OCI-LY1 (cell line): ENCODE results near the gene KCTD3.

Experiments
- H2AFZ ChIP-seq: fragments of 200-600 bp; sonication (generic), shearing (Covaris generic); 2 replicates; pipeline ENCODE4 v1.6.0; 2014; ENCODE audit warnings: antibody characterized with exemption, mild to moderate bottlenecking, low read length
- H3F3A ChIP-seq: fragments of 200-600 bp; sonication (generic), shearing (Covaris generic); 2 replicates; pipeline ENCODE4 v1.6.0; 2014; ENCODE audit warnings: mild to moderate bottlenecking, antibody characterized with exemption, low read length, moderate library complexity; ENCODE audit not compliant: insufficient read depth
- H3K27ac ChIP-seq: fragments of 200-600 bp; sonication (generic); 2 replicates; pipeline ENCODE4 v1.5.1; 2014; ENCODE audit warnings: low read length, mixed run types, mild to moderate bottlenecking, low read depth; ENCODE audit not compliant: poor library complexity, severe bottlenecking
- H3K27me3 ChIP-seq: fragments of 200-600 bp; sonication (generic); 2 replicates; pipeline ENCODE4 v1.6.0; 2014; ENCODE audit warnings: antibody characterized with exemption, mild to moderate bottlenecking, low read length, moderate library complexity; ENCODE audit not compliant: insufficient read depth
- H3K36me3 ChIP-seq: fragments of 200-600 bp; sonication (generic); 2 replicates; pipeline ENCODE4 v1.6.1; 2014; ENCODE audit warnings: mild to moderate bottlenecking, antibody characterized with exemption, low read length, moderate library complexity, mixed read lengths; ENCODE audit not compliant: insufficient read depth
- H3K4me1 ChIP-seq: fragments of 200-600 bp; sonication (generic); 2 replicates; pipeline ENCODE4 v1.5.1; 2014; ENCODE audit warnings: mild to moderate bottlenecking, low read length, moderate library complexity; ENCODE audit not compliant: insufficient read depth, severe bottlenecking
- H3K4me2 ChIP-seq: fragments of 200-600 bp; sonication (generic), shearing (Covaris generic); 2 replicates; pipeline ENCODE4 v1.6.1; 2014; ENCODE audit warnings: low read length
- H3K4me3 ChIP-seq: fragments of 200-600 bp; sonication (generic); 2 replicates; pipeline ENCODE4 v1.5.1; 2014; ENCODE audit warnings: low read length, low read depth, mild to moderate bottlenecking, mixed read lengths; ENCODE audit not compliant: poor library complexity, severe bottlenecking
- H3K79me2 ChIP-seq: fragments of 200-600 bp; shearing (Covaris generic); 2 replicates; pipeline ENCODE4 v1.6.1; 2016; ENCODE audit warnings: mixed run types, low read length, mixed read lengths; ENCODE audit not compliant: insufficient read depth
- H3K9ac ChIP-seq: fragments of 200-600 bp; sonication (generic), shearing (Covaris generic); 2 replicates; pipeline ENCODE4 v1.6.1; 2014; ENCODE audit warnings: mild to moderate bottlenecking, low read length, mixed read lengths
- H3K9me2 ChIP-seq: fragments of 200-600 bp; sonication (generic), shearing (Covaris generic); 2 replicates; pipeline ENCODE4 v1.6.1; 2014; ENCODE audit warnings: low read depth, mild to moderate bottlenecking, low read length, mixed read lengths
- H3K9me3 ChIP-seq: fragments of 200-600 bp; shearing (Covaris generic); 2 replicates; pipeline ENCODE4 v1.6.1; 2014; ENCODE audit warnings: low read length, mixed read lengths
- H4K20me1 ChIP-seq: fragments of 200-600 bp; sonication (generic), shearing (Covaris generic); 2 replicates; pipeline ENCODE4 v1.6.0; 2016; ENCODE audit warnings: mild to moderate bottlenecking, low read length; ENCODE audit not compliant: insufficient read depth
- CTCF ChIP-seq: fragments of 200-600 bp; sonication (generic), shearing (Covaris generic); IDR thresholded peaks from 2 replicates; pipeline ENCODE4 v1.5.1; 2017; ENCODE audit warnings: mild to moderate bottlenecking, antibody characterized with exemption, low read length, moderate library complexity, mixed read lengths
- EZH2 ChIP-seq: fragments of 200-600 bp; sonication (generic), shearing (Covaris generic); IDR thresholded peaks from 2 replicates; pipeline ENCODE4 v1.8.0; 2017; ENCODE audit warnings: borderline replicate concordance, mixed run types, mild to moderate bottlenecking, antibody characterized with exemption, low read length, moderate library complexity, mixed read lengths

Gene KCTD3

GRCh38 chr1:215521279-215521678 is 45.8 kb upstream of the KCTD3 start:
- H4K20me1 ChIP-seq, result no peaks in the 10 kb centered on the region
- no peaks in the 10 kb centered on the region for H3K9me3 ChIP-seq
- no peaks in the 10 kb centered on the region for H3K9me2 ChIP-seq
- no peak overlapping the region for H3K9ac ChIP-seq
- H3K27me3 ChIP-seq, result no peaks in the 10 kb centered on the region
- H3K79me2 ChIP-seq, result no peaks in the 10 kb centered on the region
- H3K4me3 ChIP-seq, result no peak overlapping the region
- H3K4me1 ChIP-seq, result no peaks in the 10 kb centered on the region
- no peak for TF ChIP-seq EZH2
- TF ChIP-seq CTCF, result no peak
- H3F3A ChIP-seq, result no peaks in the 10 kb centered on the region
- no peaks in the 10 kb centered on the region for H3K36me3 ChIP-seq
- no peak overlapping the region for H3K27ac ChIP-seq
- no peak overlapping the region for H3K4me2 ChIP-seq
- H2AFZ ChIP-seq, result no peak overlapping the region

GRCh38 chr1:215523128-215523861 is 43.8 kb upstream of the KCTD3 start:
- no peak overlapping the region for H3K4me3 ChIP-seq
- no peaks in the 10 kb centered on the region for H4K20me1 ChIP-seq
- no peaks in the 10 kb centered on the region for H3K9me3 ChIP-seq
- no peak for TF ChIP-seq EZH2
- no peak for TF ChIP-seq CTCF
- H3K4me1 ChIP-seq, result no peaks in the 10 kb centered on the region
- H3F3A ChIP-seq, result no peaks in the 10 kb centered on the region
- H3K27me3 ChIP-seq, result no peaks in the 10 kb centered on the region
- no peaks in the 10 kb centered on the region for H3K9me2 ChIP-seq
- H3K4me2 ChIP-seq, result no peak overlapping the region
- no peak overlapping the region for H2AFZ ChIP-seq
- no peaks in the 10 kb centered on the region for H3K79me2 ChIP-seq
- H3K9ac ChIP-seq, result no peak overlapping the region
- H3K36me3 ChIP-seq, result no peaks in the 10 kb centered on the region
- H3K27ac ChIP-seq, result no peak overlapping the region

GRCh38 chr1:215523906-215524305 is 43.2 kb upstream of the KCTD3 start:
- no peak overlapping the region for H3K9ac ChIP-seq
- no peaks in the 10 kb centered on the region for H3K9me3 ChIP-seq
- no peak overlapping the region for H3K4me3 ChIP-seq
- no peak overlapping the region for H3K27ac ChIP-seq
- H2AFZ ChIP-seq, result no peak overlapping the region
- no peaks in the 10 kb centered on the region for H3K79me2 ChIP-seq
- no peak overlapping the region for H3K4me2 ChIP-seq
- no peaks in the 10 kb centered on the region for H3K27me3 ChIP-seq
- H3K36me3 ChIP-seq, result no peaks in the 10 kb centered on the region
- no peaks in the 10 kb centered on the region for H4K20me1 ChIP-seq
- H3K9me2 ChIP-seq, result no peaks in the 10 kb centered on the region
- H3F3A ChIP-seq, result no peaks in the 10 kb centered on the region
- no peak for TF ChIP-seq CTCF
- TF ChIP-seq EZH2, result no peak
- no peaks in the 10 kb centered on the region for H3K4me1 ChIP-seq
